Heart right ventricle (tissue), 16 donors: ENCODE data around the gene L3MBTL4. TPM values are rescaled to one million over a fixed set of nuclear protein-coding genes. Genes with fewer than 3 reads are reported as not detected.

Experiments used
- ATAC-seq, 8 donors: fragments of 200-7000 bp; cut with Tn5 transposase; one replicate each; pipeline ENCODE4 v1.9.1; 2020; ENCODE audit warnings: mild to moderate bottlenecking in 8 of 8, moderate library complexity in 8 of 8, moderate number of reproducible peaks in 1 of 8
- DNase-seq, 2 donors: peaks; one replicate each; pipeline ENCODE4 v3.0.0-alpha.2; 2020
- H3K27ac ChIP-seq, 10 donors: fragments of 200-600 bp; sonication (generic) in 2 of 10; one replicate each; pipeline versions ENCODE4 v1.5.0 to v1.8.0; 2020 to 2022; ENCODE audit warnings: mild to moderate bottlenecking in 3 of 10
- H3K27me3 ChIP-seq, 7 donors: fragments of 200-600 bp; one replicate each; pipeline ENCODE4 v1.8.0; 2021 to 2022; ENCODE audit warnings: mild to moderate bottlenecking in 2 of 7
- H3K36me3 ChIP-seq, 9 donors: fragments of 200-600 bp; sonication (generic) in 1 of 9; one replicate each; pipeline versions ENCODE4 v1.5.0 to v1.8.0; 2020 to 2022; ENCODE audit warnings: mild to moderate bottlenecking in 2 of 9
- H3K4me1 ChIP-seq, 9 donors: fragments of 200-600 bp; sonication (generic) in 1 of 9; one replicate each; pipeline versions ENCODE4 v1.5.0 to v1.8.0; 2020 to 2022; ENCODE audit warnings: mild to moderate bottlenecking in 4 of 9
- H3K4me3 ChIP-seq, 10 donors: fragments of 200-600 bp; sonication (generic) in 2 of 10; one replicate each; pipeline versions ENCODE4 v1.5.0 to v1.8.0; 2020 to 2022; ENCODE audit warnings: mild to moderate bottlenecking in 7 of 10, moderate library complexity in 2 of 10
- H3K9me3 ChIP-seq, 11 donors: fragments of 200-600 bp in 10 of 11; sonication (generic) in 2 of 11; one replicate each; pipeline versions ENCODE4 v1.5.0 to v1.8.0; 2013 to 2022; ENCODE audit warnings: mild to moderate bottlenecking in 2 of 11, control low read depth in 1 of 11, moderate library complexity in 1 of 11
- CTCF ChIP-seq, 9 donors: fragments of 200-600 bp; sonication (generic) in 2 of 9; IDR thresholded peaks; one replicate each; pipeline versions ENCODE4 v1.5.0 to v1.8.0; 2021 to 2022; ENCODE audit warnings: antibody characterized with exemption in 9 of 9, mild to moderate bottlenecking in 5 of 9, moderate library complexity in 1 of 9
- WGBS, 2 donors: extraction: QIAGEN DNeasy Blood & Tissue Kit; methylation state at CpG; one replicate each; pipeline ENCODE4 v1.1.7; 2013; ENCODE audit warnings: inconsistent platforms in 1 of 2; 5-methylcytosine and 5-hydroxymethylcytosine counted together
- intact Hi-C, 10 donors: fragments of 100-400 bp; cut with DNase I; formaldehyde crosslinking; loops; one replicate each; pipeline versions ENCODE4 v1.11.1 to v1.14.2; 2022
- polyA plus RNA-seq, 2 donors: library from polyadenylated mRNA; stranded (reverse); fragments of 200-250 nt; gene quantifications; one replicate each; pipeline ENCODE4 v1.2.3, GENCODE V29; 2013
- total RNA-seq, 10 donors: library from RNA; stranded (reverse); fragmentation: NEBNext Ultra II Directional in 3 of 10; extraction: Animal tissue kit (Norgen Biotek cat#: 25700) in 3 of 10; gene quantifications; one replicate each; pipeline versions ENCODE4 v1.2.1 to v1.2.4, GENCODE V29; 2021 to 2023
- donor health status: Arrhythmogenic right ventricular cardiomyopathy.
- donor health status: ischemic (EF 13 %, LVEDD 7.1; RV severe dilation, severe dysfunction).
- donor health status: healthy with polysubstance abuse.
- donor health status: DM: no; HTN: yes; CAD: no.
- donor health status: DM: no; HTN: no; CAD: no.
- donor health status: ischemic (EF 25% LVEDD 6.9; RV normal size, moderate dysfunction).
- donor health status: ischemic (EF 25% LVEDD 5.7; RV mildly dilated, moderate dysfunction).
- donor health status: healthy.
- donor health status: DM: yes; HTN: yes; CAD: no.
- donor health status: Ischemic cardiomyopathy.
- donor health status: ischemic (EF 35%, LVEDD 5.7; RV mildly dilated, moderate dysfunction).
- donor health status: nonischemic (EF 11% LVEDD 7.7; RV severe dilation, severe dysfunction).
- donor health status: DM: yes; HTN: yes; CAD: no.
- donor health status: PGD.
- donor health status: ischemic (EF 29% LVEDD 5.4; RV normal size, mild dysfunction).
- donor health status: nonischemic (EF 23%, LVEDD 6.1; RV moderate dilation, normal function).

L3MBTL4 gene
- total and polyA plus RNA-seq, 12 donors: 0.54 to 3.2 (median 1.3) TPM

- intact Hi-C loops: no loop called here
- WGBS, 2 donors: 96 to 100% methylated on average over 3 of the region's 3 CpGs
- TF ChIP-seq CTCF (IDR thresholded peaks at IDR 0.05): no peak
Observed at GRCh38 chr18:6207941-6208340, 206.8 kb downstream of the L3MBTL4 start.

GRCh38 chr18:6207116-6207515 lies 207.6 kb downstream of the L3MBTL4 start:
- 92 to 94% methylated on average over 2 of the region's 2 CpGs for WGBS, 2 donors
- no peaks in the 10 kb centered on the region for H3K4me1 ChIP-seq
- H3K27ac ChIP-seq: no peak overlapping the region
- intact Hi-C loops: no loop called here
- TF ChIP-seq CTCF (IDR thresholded peaks at IDR 0.05): no peak
- H3K4me3 ChIP-seq: no peak overlapping the region
- H3K36me3 ChIP-seq: no peaks in the 10 kb centered on the region
- DNase-seq: no peak
- ATAC-seq: no peak
- H3K9me3 ChIP-seq: no peaks in the 10 kb centered on the region
- no peaks in the 10 kb centered on the region for H3K27me3 ChIP-seq

More at GRCh38 chr18:6207941-6208340, 206.8 kb downstream of the L3MBTL4 start:
- Histone ChIP-seq H3K27me3 (no peaks in the 10 kb centered on the region), H3K9me3 (no peaks in the 10 kb centered on the region), H3K4me1 (no peaks in the 10 kb centered on the region), H3K4me3 (no peak overlapping the region), H3K36me3 (no peaks in the 10 kb centered on the region), H3K27ac (no peak overlapping the region)
- ATAC-seq (no peak), DNase-seq (no peak)

- WGBS, 2 donors: 38 to 39% methylated on average over 2 of the region's 2 CpGs
Observed at GRCh38 chr18:6205706-6206105, 209.0 kb downstream of the L3MBTL4 start.

DNA sequence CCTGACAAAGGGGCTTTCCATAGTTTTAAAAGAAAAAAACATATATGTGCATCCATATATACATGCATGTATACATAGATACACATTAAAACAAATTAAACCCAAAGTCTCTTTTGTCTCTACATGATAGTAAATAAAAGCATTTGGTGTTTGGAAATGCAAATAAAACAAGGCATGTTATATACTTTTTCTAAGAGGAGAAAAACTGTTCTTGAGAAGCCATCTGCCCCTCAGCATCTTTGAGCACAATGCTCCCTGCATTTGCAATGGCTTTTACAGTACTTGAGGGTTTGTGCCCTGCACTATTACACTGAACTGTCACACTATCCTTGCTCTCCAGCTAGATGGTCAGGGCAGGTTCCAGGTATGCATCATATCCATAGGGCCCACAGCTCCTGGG lies 210.2 kb downstream of the L3MBTL4 start:
- DNase-seq: no peak
- intact Hi-C loops: no loop called here
- Histone ChIP-seq H3K9me3 (no peaks in the 10 kb centered on the region), H3K4me3 (no peak overlapping the region), H3K4me1 (no peaks in the 10 kb centered on the region), H3K27me3 (no peaks in the 10 kb centered on the region), H3K36me3 (no peaks in the 10 kb centered on the region), H3K27ac (no peak overlapping the region)
- no peak for ATAC-seq
- no peak for TF ChIP-seq CTCF (IDR thresholded peaks at IDR 0.05)

More at GRCh38 chr18:6205706-6206105, 209.0 kb downstream of the L3MBTL4 start:
- ATAC-seq (no peak), DNase-seq (no peak)
- TF ChIP-seq CTCF (IDR thresholded peaks at IDR 0.05): no peak
- H3K4me3 ChIP-seq: no peak overlapping the region
- H3K4me1 ChIP-seq: no peaks in the 10 kb centered on the region
- H3K27me3 ChIP-seq: no peaks in the 10 kb centered on the region
- intact Hi-C loops: no loop called here
- no peaks in the 10 kb centered on the region for H3K9me3 ChIP-seq
- no peak overlapping the region for H3K27ac ChIP-seq
- no peaks in the 10 kb centered on the region for H3K36me3 ChIP-seq

- ATAC-seq (no peak), DNase-seq (no peak)
- no peaks in the 10 kb centered on the region for H3K36me3 ChIP-seq
- H3K9me3 ChIP-seq: no peaks in the 10 kb centered on the region
- no peaks in the 10 kb centered on the region for H3K27me3 ChIP-seq
- intact Hi-C loops: no loop called here
- H3K4me1 ChIP-seq: no peaks in the 10 kb centered on the region
- no peak overlapping the region for H3K4me3 ChIP-seq
- H3K27ac ChIP-seq: no peak overlapping the region
- WGBS, 2 donors: 47 to 54% methylated on average over 3 of the region's 3 CpGs
- TF ChIP-seq CTCF (IDR thresholded peaks at IDR 0.05): no peak
Observed at GRCh38 chr18:6203791-6204190, 210.9 kb downstream of the L3MBTL4 start.
